OCI-LY3 (cell line): ENCODE results near the gene NWD2.

ENCODE experiments used
- H2AFZ ChIP-seq: fragments of 200-600, 300-600 bp; shearing (Covaris generic); 2 replicates; pipeline ENCODE4 v1.6.0; 2014; ENCODE audit warnings: antibody characterized with exemption, low read depth, low read length
- H3K27ac ChIP-seq: fragments of 200-600, 300-600 bp; sonication (generic); 2 replicates; pipeline ENCODE4 v1.5.1; 2014; ENCODE audit warnings: mild to moderate bottlenecking, low read length, moderate library complexity, mixed read lengths
- H3K27me3 ChIP-seq: fragments of 200-600, 300-600 bp; sonication (generic); 2 replicates; pipeline ENCODE4 v1.6.1; 2014; ENCODE audit warnings: low read depth, low read length, mixed read lengths
- H3K36me3 ChIP-seq: fragments of 200-600, 300-600 bp; sonication (generic); replicated peaks from 2 replicates; pipeline ENCODE3; 2014; ENCODE audit warnings: low read depth, low read length, mixed read lengths
- H3K4me1 ChIP-seq: fragments of 300-600, 200-600 bp; sonication (generic); 2 replicates; pipeline ENCODE4 v1.6.1; 2014; ENCODE audit warnings: low read length, mixed read lengths
- H3K4me2 ChIP-seq: fragments of 200-600, 300-600 bp; sonication (generic); 2 replicates; pipeline ENCODE4 v1.6.1; 2014; ENCODE audit warnings: low read length, mixed read lengths
- H3K4me3 ChIP-seq: fragments of 300-600, 200-600 bp; sonication (generic); 2 replicates; pipeline ENCODE4 v1.5.1; 2014; ENCODE audit warnings: antibody characterized with exemption, mild to moderate bottlenecking, low read length, moderate library complexity
- H3K79me2 ChIP-seq: fragments of 300-600, 200-600 bp; shearing (Covaris generic); 2 replicates; pipeline ENCODE4 v1.6.1; 2014; ENCODE audit warnings: mild to moderate bottlenecking, low read length, mixed read lengths
- H3K9ac ChIP-seq: fragments of 300-600, 200-600 bp; shearing (Covaris generic); 2 replicates; pipeline ENCODE4 v1.6.0; 2014; ENCODE audit warnings: mild to moderate bottlenecking, low read length, moderate library complexity
- H3K9me3 ChIP-seq: fragments of 200-600, 300-600 bp; shearing (Covaris generic); 2 replicates; pipeline ENCODE4 v1.6.1; 2014; ENCODE audit warnings: low read length, mixed read lengths; ENCODE audit not compliant: insufficient read depth
- H4K20me1 ChIP-seq: fragments of 200-600, 300-600 bp; sonication (generic); 2 replicates; pipeline ENCODE4 v1.6.1; 2016; ENCODE audit warnings: low read length, mixed read lengths; ENCODE audit not compliant: insufficient read depth
- EZH2phosphoT487 ChIP-seq: fragments of 200-600 bp; shearing (Covaris generic); IDR thresholded peaks from 2 replicates; pipeline ENCODE4 v1.6.1; 2018; ENCODE audit warnings: antibody characterized with exemption, mixed run types, low read depth
- TF ChIP-seq, protein P1 (sequence below): fragments of 200-600, 300-600 bp; sonication (generic); IDR thresholded peaks from 2 replicates; pipeline ENCODE4 v1.5.1; 2014; ENCODE audit warnings: antibody characterized with exemption, low read length, low read depth

NWD2 gene

DNA sequence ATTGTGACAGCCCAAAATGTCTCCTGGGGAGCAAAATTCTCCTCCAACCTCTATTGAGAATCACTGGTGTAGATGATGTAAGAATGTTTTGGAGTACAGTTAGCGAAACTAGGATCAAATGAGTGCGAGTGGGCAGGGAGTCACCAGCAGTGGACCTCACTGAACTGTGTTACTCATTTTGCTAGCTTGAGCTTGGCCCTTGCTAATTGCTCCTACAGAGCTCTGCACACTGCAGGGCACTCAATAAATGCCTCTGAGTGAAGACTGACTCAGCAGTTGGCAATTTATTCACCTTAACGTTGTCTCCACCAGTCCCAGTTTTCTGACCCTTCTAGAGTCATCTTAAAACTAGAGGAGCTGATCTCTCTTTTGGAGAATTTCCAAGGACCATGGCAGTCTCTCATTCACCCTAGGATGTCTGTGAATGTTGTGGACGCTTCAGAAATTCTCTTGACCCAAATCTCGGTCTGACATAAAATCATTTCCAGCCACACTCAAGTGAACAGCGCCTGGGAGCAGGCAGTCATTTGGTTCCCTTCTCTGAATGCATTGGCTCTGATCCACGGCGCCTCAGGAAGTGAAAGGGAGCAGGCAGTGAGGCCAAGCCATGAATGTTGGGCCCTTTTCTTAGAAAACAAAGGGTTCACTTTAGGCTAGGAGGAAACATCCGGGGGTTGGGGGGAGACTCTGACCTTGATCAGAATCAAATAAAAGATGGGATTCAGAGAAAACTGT, 148.1 kb downstream of the NWD2 start:
- Histone ChIP-seq H3K9ac (no peak overlapping the region), H3K79me2 (no peaks in the 10 kb centered on the region), H3K4me3 (no peak overlapping the region), H3K27me3 (no peaks in the 10 kb centered on the region), H2AFZ (no peak overlapping the region), H4K20me1 (no peaks in the 10 kb centered on the region), H3K27ac (no peak overlapping the region), H3K4me2 (no peak overlapping the region), H3K9me3 (no peaks in the 10 kb centered on the region), H3K4me1 (no peaks in the 10 kb centered on the region), H3K36me3 (no peaks in the 10 kb centered on the region)
- TF ChIP-seq EZH2phosphoT487 = no peak
- TF ChIP-seq, protein P1, sequence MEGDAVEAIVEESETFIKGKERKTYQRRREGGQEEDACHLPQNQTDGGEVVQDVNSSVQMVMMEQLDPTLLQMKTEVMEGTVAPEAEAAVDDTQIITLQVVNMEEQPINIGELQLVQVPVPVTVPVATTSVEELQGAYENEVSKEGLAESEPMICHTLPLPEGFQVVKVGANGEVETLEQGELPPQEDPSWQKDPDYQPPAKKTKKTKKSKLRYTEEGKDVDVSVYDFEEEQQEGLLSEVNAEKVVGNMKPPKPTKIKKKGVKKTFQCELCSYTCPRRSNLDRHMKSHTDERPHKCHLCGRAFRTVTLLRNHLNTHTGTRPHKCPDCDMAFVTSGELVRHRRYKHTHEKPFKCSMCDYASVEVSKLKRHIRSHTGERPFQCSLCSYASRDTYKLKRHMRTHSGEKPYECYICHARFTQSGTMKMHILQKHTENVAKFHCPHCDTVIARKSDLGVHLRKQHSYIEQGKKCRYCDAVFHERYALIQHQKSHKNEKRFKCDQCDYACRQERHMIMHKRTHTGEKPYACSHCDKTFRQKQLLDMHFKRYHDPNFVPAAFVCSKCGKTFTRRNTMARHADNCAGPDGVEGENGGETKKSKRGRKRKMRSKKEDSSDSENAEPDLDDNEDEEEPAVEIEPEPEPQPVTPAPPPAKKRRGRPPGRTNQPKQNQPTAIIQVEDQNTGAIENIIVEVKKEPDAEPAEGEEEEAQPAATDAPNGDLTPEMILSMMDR = no peak

DNA sequence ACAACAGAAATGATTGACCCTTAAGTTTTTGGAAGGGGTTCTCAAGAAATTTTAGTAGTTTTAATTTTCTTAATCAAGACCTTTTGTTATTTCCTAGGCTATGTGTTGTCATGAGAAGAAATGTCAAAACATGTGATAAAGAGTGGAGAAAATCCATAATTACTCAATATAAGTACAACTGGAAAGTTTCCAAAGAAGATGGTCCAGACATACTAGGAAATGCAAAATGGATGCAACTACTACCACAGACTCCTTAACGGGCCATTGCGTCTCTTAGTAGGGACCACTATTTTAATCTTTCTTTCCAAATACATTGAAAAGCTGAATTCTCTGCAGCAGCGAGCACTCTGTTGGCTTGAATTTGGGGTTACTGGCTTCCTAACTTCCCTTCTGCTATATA, 148.8 kb downstream of the NWD2 start:
- H3K9ac ChIP-seq = no peak overlapping the region
- H3K9me3 ChIP-seq = no peaks in the 10 kb centered on the region
- H3K4me1 ChIP-seq = no peaks in the 10 kb centered on the region
- no peak overlapping the region for H2AFZ ChIP-seq
- no peaks in the 10 kb centered on the region for H3K79me2 ChIP-seq
- TF ChIP-seq, protein P1 = no peak
- no peak for TF ChIP-seq EZH2phosphoT487
- no peak overlapping the region for H3K27ac ChIP-seq
- no peaks in the 10 kb centered on the region for H3K27me3 ChIP-seq
- H3K4me3 ChIP-seq = no peak overlapping the region
- H4K20me1 ChIP-seq = no peaks in the 10 kb centered on the region
- H3K4me2 ChIP-seq = no peak overlapping the region
- no peaks in the 10 kb centered on the region for H3K36me3 ChIP-seq

DNA sequence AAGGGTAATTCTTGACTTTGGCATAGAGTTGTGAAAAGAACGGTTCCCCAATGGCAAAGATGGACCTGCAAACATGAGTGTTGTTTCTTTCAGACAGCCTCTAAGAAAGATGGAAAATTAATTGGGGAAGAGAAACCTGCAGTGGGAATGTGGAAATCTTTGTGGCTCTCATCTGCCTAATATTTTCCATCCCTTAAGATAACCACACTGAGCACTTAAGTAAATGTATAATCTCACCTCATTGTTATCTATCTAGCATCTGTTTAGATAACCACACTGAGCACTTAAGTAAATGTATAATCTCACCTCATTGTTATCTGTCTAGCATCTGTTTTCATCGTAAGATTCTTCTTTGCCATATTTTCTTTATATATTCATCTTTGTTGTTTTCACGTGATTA, 149.3 kb downstream of the NWD2 start:
- TF ChIP-seq EZH2phosphoT487 = no peak
- TF ChIP-seq, protein P1 = no peak
- Histone ChIP-seq H3K9ac (no peak overlapping the region), H3K27me3 (no peaks in the 10 kb centered on the region)

DNA sequence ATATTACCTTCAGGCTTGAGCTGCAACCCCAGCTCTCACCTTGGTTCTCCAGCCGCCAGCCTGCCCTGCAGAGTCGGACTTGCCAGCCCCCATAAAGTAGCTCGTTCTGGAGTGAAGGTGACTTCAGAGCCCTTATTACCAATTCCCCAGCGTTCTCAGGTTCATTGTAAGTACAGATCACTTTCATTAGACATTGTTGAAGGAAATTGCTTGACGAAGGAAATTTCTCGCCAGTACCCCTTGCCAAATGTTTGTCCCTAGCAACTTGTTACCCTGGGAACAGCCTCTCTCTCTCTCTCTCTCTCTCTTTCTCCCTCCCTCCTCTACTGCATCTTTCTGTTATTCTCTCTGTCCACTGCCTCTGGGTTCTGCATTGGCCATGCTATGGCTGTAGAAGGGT, 153.0 kb downstream of the NWD2 start:
- H4K20me1 ChIP-seq = no peaks in the 10 kb centered on the region
- no peak overlapping the region for H3K9ac ChIP-seq
- H3K4me1 ChIP-seq = peaks cover 10% of the 10 kb centered on the region
- H3K4me3 ChIP-seq = no peak overlapping the region
- TF ChIP-seq EZH2phosphoT487 = no peak
- H3K27me3 ChIP-seq = no peaks in the 10 kb centered on the region
- H3K9me3 ChIP-seq = no peaks in the 10 kb centered on the region
- no peaks in the 10 kb centered on the region for H3K79me2 ChIP-seq
- H3K36me3 ChIP-seq = no peaks in the 10 kb centered on the region
- H2AFZ ChIP-seq = no peak overlapping the region
- no peak overlapping the region for H3K27ac ChIP-seq
- H3K4me2 ChIP-seq = no peak overlapping the region

More for the DNA sequence above, 149.3 kb downstream of the NWD2 start:
- Histone ChIP-seq H3K9me3 (no peaks in the 10 kb centered on the region), H3K4me3 (no peak overlapping the region), H3K4me2 (no peak overlapping the region), H2AFZ (no peak overlapping the region), H3K27ac (no peak overlapping the region), H3K4me1 (no peaks in the 10 kb centered on the region), H3K36me3 (no peaks in the 10 kb centered on the region), H3K79me2 (no peaks in the 10 kb centered on the region), H4K20me1 (no peaks in the 10 kb centered on the region)
